ENCODE measurements around the gene BAMBI. TPM values are rescaled to one million over a fixed set of nuclear protein-coding genes. Genes with fewer than 3 reads are reported as not detected.

The BAMBI gene
- total RNA-seq, 1 experiment from 2014 or later = 165 TPM

- Histone ChIP-seq H3K9me3 (no peaks in the 10 kb centered on the region), H3K4me3 (ENCODE audit: low read depth, low read length) (no peak overlapping the region), H3K4me1 (peaks cover 14% of the 10 kb centered on the region), H3K36me3 (ENCODE audit: control insufficient read depth, insufficient read depth, low read length) (no peaks in the 10 kb centered on the region), H3K27me3 (replicated peaks; ENCODE audit: control insufficient read depth, insufficient read depth, low read length) (no peaks in the 10 kb centered on the region)
- no TSS peak for BruUV-seq (replicated peaks)
- CTCF ChIA-PET = no interaction called here
- H3K4me3 Mint-ChIP-seq (ENCODE audit: unreplicated experiment) = no peak overlapping the region
- POLR2A ChIA-PET = no interaction called here
- H3K4me1 Mint-ChIP-seq (ENCODE audit: low read depth, unreplicated experiment) = peaks cover 22% of the 10 kb centered on the region
- intact Hi-C loops (cut with micrococcal nuclease; ENCODE audit: unreplicated experiment) = no loop called here
- no peaks in the 10 kb centered on the region for H3K27me3 Mint-ChIP-seq (ENCODE audit: insufficient read depth, unreplicated experiment)
- H3K27ac Mint-ChIP-seq (ENCODE audit: unreplicated experiment) = no peak overlapping the region
- H3K36me3 Mint-ChIP-seq (ENCODE audit: insufficient read depth, unreplicated experiment) = peaks cover 3% of the 10 kb centered on the region
- DNase-seq = no peak
- no peak for TF ChIP-seq CTCF (IDR thresholded peaks at IDR 0.05; ENCODE audit: insufficient read depth in 1 of 2, low read depth in 1 of 2, low read length in 1 of 2, severe bottlenecking in 1 of 2, unreplicated experiment in 1 of 2)
- H3K9me3 Mint-ChIP-seq (ENCODE audit: unreplicated experiment) = no peaks in the 10 kb centered on the region
These were observed 14.7 kb downstream of the BAMBI start for GRCh38 chr10:28692050-28692449.

GRCh38 chr10:28694530-28694929 lies 17.2 kb downstream of the BAMBI start:
- peaks cover 8% of the 10 kb centered on the region for H3K4me1 Mint-ChIP-seq (ENCODE audit: low read depth, unreplicated experiment)

GRCh38 chr10:28698075-28698474 lies 20.8 kb downstream of the BAMBI start:
- H3K4me1 ChIP-seq = no peaks in the 10 kb centered on the region
- H3K9me3 ChIP-seq = no peaks in the 10 kb centered on the region
- no peaks in the 10 kb centered on the region for H3K36me3 ChIP-seq (ENCODE audit: control insufficient read depth, insufficient read depth, low read length)
- DNase-seq = no peak
- peaks cover 9% of the 10 kb centered on the region for H3K9me3 Mint-ChIP-seq (ENCODE audit: unreplicated experiment)
- H3K4me1 Mint-ChIP-seq (ENCODE audit: low read depth, unreplicated experiment) = no peaks in the 10 kb centered on the region
- ChIA-PET POLR2A (no interaction called here), CTCF (no interaction called here)
- H3K4me3 ChIP-seq (ENCODE audit: low read depth, low read length) = no peak overlapping the region
- H3K27ac Mint-ChIP-seq (ENCODE audit: unreplicated experiment) = no peak overlapping the region
- no peaks in the 10 kb centered on the region for H3K27me3 ChIP-seq (replicated peaks; ENCODE audit: control insufficient read depth, insufficient read depth, low read length)
- TF ChIP-seq CTCF (IDR thresholded peaks at IDR 0.05; ENCODE audit: insufficient read depth in 1 of 2, low read depth in 1 of 2, low read length in 1 of 2, severe bottlenecking in 1 of 2, unreplicated experiment in 1 of 2) = no peak
- H3K36me3 Mint-ChIP-seq (ENCODE audit: insufficient read depth, unreplicated experiment) = no peaks in the 10 kb centered on the region
- H3K27me3 Mint-ChIP-seq (ENCODE audit: insufficient read depth, unreplicated experiment) = no peaks in the 10 kb centered on the region
- intact Hi-C loops (cut with micrococcal nuclease; ENCODE audit: unreplicated experiment) = no loop called here
- BruUV-seq (replicated peaks) = no TSS peak
- H3K4me3 Mint-ChIP-seq (ENCODE audit: unreplicated experiment) = no peak overlapping the region

More at GRCh38 chr10:28694530-28694929, 17.2 kb downstream of the BAMBI start:
- intact Hi-C loops (cut with micrococcal nuclease; ENCODE audit: unreplicated experiment) = no loop called here
- ChIA-PET CTCF (interaction anchor here (0.6 to 1.1 kb wide), 2 partner anchors 12 to 14 kb away, joined by 3 to 4 read pairs; no protein-coding TSS in a partner anchor), POLR2A (no interaction called here)
- no peak overlapping the region for H3K4me3 ChIP-seq (ENCODE audit: low read depth, low read length)
- H3K4me1 ChIP-seq = no peaks in the 10 kb centered on the region
- H3K9me3 ChIP-seq = no peaks in the 10 kb centered on the region
- H3K36me3 ChIP-seq (ENCODE audit: control insufficient read depth, insufficient read depth, low read length) = no peaks in the 10 kb centered on the region
- no peak overlapping the region for H3K27ac Mint-ChIP-seq (ENCODE audit: unreplicated experiment)
- peaks cover 6% of the 10 kb centered on the region for H3K9me3 Mint-ChIP-seq (ENCODE audit: unreplicated experiment)
- H3K4me3 Mint-ChIP-seq (ENCODE audit: unreplicated experiment) = no peak overlapping the region
- no peak for TF ChIP-seq CTCF (IDR thresholded peaks at IDR 0.05; ENCODE audit: insufficient read depth in 1 of 2, low read depth in 1 of 2, low read length in 1 of 2, severe bottlenecking in 1 of 2, unreplicated experiment in 1 of 2)
- no peak for DNase-seq
- H3K36me3 Mint-ChIP-seq (ENCODE audit: insufficient read depth, unreplicated experiment) = no peaks in the 10 kb centered on the region
- no TSS peak for BruUV-seq (replicated peaks)
- no peaks in the 10 kb centered on the region for H3K27me3 Mint-ChIP-seq (ENCODE audit: insufficient read depth, unreplicated experiment)
- H3K27me3 ChIP-seq (replicated peaks; ENCODE audit: control insufficient read depth, insufficient read depth, low read length) = no peaks in the 10 kb centered on the region
